GM18907 (cell line): Measurements from ENCODE around the gene TRIP6.

Experiments
- ATAC-seq: cut with Tn5 transposase; IDR thresholded peaks from one replicate; pipeline ENCODE4 v1.9.1; 2021; ENCODE audit warnings: mild to moderate bottlenecking, moderate library complexity; ENCODE audit not compliant: unreplicated experiment

The TRIP6 gene, protein sequence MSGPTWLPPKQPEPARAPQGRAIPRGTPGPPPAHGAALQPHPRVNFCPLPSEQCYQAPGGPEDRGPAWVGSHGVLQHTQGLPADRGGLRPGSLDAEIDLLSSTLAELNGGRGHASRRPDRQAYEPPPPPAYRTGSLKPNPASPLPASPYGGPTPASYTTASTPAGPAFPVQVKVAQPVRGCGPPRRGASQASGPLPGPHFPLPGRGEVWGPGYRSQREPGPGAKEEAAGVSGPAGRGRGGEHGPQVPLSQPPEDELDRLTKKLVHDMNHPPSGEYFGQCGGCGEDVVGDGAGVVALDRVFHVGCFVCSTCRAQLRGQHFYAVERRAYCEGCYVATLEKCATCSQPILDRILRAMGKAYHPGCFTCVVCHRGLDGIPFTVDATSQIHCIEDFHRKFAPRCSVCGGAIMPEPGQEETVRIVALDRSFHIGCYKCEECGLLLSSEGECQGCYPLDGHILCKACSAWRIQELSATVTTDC

DNA sequence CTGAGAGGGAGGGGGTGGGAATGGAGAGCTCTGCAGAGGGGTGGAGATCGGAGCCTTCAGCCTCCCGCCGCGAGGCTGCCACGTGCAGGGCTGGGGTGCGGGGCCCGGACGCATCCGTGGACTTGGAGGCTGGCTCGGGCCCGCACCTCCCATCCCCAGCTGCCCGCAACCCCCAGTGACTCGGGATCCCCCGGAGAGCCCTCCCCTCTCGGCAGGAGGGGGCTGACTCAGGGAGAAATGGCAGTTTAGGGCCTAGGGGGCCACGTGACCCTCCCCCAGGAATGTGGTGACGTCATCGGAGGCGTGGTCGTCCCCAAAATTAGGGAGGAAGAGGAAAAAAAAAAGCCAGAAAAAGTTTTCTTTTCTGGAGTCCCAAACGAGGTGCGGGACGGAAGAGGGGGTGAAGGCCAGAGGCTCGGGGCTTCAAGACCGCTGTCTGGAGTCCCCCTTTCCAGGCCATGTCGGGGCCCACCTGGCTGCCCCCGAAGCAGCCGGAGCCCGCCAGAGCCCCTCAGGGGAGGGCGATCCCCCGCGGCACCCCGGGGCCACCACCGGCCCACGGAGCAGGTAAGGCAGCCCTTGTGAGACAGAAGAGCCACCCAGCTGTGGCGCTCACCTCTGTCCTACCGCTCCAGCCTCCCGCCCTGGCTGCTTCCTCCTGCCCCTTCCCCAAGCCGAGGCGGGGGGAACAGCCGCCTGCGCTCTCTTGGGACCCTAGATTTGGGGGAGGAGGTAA, at the start of gene TRIP6:
Gene TRIP6, plus strand, starts transcription at position 348 of the 736 bp plus-strand sequence. Its CDS starts 111 bp downstream, at position 459.
- ATAC-seq: no peak

DNA sequence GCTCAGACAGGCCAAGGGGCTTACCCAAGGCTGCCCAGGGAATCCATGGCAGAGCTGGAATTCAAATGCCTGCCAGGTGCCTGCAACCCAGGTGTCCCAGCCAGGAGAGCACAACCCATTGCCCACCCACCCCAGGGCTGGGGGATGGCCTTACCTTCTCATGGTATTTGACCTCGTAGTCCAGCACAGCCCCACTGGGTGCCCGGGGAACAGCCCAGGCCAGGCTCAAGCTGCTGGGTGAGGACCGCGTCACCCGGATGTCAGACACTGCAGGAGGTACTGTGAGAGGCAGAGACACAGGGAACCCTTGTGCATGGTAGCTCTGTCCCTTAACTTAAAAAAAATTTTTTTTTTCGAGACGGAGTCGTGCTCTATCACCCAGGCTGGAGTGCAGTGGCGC, 48.8 kb upstream of the TRIP6 start:
- ATAC-seq: no peak

DNA sequence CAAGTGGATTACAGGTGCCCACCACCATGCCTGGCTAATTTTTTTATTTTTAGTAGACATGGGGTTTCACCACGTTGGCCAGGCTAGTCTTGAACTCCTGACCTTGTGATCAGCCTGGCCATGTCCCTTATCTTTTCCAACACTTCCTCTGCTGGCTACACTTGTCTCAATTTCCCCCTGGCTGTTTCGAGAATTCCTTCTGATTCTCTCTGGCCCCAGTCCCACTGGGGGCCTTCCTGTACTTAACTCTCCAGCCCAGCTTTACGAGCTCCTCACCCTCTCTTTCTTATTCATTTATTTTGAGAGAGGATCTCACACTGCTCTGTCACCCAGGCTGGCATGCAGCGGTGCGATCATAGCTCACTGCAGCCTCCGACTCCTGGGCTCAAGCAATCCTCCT, 48.4 kb upstream of the TRIP6 start:
- no peak for ATAC-seq

DNA sequence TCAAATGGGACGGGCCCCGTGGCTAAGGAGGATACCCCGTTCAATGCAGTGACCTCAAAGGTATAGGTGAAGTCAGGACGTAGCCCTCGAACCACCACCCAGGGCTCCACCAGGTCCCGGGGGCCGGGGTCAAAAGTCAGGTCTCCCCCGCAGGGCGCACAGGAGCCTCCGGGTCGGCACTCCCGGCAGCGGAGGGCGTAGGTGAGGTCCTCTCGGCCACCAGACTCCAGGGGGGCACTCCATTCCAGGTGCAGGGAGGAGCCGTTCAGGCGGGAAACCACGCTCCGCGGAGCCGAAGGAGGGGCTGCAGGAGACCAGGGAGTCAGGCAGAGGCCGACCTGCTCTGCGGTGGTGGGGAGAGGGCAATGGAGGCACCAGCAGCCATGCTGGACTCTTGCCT, 47.6 kb upstream of the TRIP6 start:
- no peak for ATAC-seq

DNA sequence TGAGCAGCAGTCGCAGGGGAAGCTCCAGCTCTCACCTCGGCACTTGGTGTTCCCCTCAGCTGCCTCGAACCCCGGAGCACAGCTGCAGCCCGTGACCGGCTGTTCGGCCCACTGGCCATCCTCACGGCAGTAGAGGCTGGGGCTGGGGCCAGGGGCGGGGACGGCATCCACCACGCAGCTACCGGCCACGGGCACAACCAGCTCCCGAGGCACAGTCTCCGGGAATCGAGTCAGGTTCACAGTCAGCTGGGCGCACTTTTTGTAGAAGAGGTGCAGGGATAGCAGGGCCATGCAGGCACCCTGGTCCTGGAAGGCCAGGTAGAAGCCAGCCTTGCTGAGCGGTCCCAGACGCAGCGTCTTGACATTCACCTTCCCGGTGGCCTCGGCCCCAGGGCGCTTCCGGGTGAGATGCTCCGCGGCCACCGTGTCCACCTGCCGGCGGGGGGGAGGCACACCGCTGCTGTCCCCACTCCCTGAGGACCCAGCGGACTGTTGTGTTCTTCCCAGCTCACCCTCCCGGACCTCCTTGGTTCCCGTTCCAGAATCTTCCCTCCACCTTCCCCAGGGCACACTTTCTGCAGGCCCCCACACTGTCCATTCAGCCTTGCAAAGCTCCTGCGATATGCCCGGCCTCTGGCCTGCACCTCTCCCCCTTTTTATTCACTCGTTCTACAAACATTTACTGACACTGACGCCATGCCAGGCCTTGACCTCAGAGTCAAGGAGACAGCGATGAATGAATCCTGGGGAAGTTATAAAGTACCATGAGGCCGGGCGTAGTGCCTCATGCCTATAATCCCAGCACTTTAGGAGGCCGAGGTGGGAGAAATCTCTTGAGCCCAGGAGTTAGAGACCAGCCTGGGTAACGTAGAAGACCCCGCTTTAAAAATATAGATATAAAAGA, 44.7 kb upstream of the TRIP6 start:
- ATAC-seq: no peak

DNA sequence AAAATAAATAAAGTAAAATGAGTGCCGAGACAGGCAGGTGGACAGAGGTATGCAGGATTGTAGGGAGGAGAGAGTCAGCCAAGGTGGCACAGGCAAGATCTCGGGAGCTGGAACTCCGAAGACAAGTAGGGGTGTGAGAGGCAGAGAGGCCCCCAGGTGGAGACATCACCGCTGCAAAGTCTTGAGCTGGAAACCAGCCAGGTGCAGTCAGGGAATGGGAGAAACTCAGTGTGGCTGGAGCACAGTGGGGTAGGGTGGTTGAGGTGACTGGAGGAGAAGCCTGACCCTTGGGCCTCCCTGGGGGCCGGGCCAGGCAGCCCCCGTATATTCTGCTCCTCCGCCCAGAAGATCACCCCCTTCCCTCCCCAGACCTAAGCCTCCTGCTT, 44.1 kb upstream of the TRIP6 start:
- no peak for ATAC-seq

DNA sequence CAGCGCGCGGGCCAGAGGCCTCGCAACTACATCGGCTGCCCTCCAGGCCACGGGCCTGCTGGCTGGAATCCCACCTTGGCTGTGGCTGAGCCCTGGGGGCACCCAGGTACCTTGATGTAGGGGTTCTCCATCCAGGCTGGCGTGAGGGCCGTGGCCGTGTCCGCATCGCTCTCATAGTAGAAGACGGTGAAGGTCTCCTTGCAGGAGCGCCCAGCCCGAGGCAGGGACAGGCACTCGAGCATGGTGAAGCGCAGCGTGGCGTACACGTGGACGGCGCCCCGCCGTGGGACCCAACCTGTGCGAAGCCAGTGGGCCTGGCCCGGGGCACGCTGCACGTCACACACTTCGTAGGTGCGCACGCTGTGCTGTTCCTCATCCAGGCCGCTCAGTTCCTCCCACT, 43.7 kb upstream of the TRIP6 start:
- ATAC-seq: no peak

DNA sequence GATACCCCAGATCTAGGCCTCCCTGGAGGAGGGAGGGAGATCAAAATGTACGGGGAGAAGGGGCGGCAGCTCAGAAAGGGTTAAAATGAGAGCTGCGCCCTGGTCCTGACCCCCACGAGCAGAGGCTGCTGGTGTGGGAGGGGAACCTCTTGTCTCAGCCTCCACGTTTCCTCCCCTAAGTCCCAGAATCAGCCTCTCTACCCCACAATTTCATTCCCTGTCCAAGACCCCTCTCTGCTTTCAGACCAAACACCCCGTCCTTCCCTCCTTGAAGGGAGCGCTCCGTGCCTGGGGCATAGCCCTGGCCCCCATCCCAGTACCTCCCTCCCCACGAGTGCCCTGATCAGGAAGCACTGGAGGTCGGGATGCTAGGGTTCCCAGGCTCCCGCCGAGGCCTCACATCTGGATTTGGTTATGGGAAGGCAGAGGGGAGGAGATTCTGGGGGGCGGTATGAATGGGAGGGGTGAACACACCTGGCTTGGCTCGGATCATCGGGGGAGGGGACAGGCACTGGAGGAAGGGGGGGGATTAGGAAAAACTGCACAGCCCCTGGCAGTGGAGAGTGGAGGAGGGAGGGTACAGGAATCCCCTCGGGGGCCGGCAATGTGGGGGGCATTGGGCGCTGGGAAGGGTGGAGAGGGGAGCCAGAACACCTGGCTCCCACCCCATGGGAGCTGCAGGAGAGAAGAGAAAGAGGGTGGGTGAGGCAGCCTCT, 42.5 kb upstream of the TRIP6 start:
- no peak for ATAC-seq

DNA sequence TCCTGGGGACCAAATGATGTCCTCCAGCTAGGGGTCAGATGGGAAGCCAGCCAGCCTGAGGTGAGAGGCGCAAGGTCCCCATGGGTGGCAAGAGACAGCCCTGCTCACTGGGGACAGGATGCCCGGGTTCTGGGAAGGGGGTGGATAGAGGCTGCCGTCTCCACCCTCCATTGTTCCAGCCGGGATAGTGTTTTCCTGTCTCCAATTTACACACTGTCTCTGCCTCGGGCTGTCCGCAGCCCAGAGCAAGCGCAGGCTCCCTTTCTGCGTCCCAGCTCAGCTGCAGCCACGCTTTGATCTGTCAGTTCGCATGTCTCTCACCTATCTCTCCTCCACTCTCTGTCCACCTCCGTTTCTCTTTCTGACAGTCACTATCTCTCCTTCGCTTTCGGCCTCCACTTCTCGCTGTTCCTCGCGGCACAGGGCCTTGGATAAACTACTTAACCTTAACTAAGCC, 41.9 kb upstream of the TRIP6 start:
- ATAC-seq: no peak

DNA sequence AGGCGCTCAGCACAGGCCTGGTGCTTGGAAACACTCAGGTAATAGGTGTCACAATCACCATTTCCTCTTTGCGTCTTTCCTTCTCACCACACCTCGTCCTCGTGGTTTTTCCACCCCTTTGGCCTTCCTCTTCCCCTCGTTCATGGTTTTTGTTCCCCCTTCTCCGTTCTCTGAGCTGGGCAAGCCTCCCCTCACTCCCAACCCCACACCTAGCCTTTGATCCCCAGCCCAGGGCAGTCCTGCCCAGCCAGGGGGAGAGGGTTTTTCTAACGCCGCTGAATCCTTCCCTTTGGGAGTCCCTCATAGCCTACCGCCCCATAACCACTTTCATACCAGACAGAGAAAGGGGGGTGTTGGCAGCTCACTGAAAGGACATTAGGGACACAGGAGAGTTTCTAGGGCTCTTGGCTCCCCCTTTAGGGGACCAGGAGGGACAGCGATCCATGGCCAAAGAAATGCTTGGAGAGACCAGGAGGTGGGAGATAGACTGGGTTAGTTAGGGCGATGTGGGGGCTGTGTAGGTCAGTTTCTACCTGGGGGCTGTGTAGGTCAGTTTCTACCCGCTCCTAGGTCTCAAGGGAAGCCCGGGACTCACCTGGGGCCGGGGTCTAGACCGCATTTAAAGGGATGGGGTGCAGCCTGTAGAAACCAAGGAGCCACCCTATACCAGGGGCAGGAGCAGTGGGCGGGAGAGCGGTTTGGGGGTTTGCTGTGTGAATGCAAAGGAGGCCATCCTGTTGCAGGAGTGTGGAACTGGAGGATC, 41.3 kb upstream of the TRIP6 start:
- no peak for ATAC-seq

DNA sequence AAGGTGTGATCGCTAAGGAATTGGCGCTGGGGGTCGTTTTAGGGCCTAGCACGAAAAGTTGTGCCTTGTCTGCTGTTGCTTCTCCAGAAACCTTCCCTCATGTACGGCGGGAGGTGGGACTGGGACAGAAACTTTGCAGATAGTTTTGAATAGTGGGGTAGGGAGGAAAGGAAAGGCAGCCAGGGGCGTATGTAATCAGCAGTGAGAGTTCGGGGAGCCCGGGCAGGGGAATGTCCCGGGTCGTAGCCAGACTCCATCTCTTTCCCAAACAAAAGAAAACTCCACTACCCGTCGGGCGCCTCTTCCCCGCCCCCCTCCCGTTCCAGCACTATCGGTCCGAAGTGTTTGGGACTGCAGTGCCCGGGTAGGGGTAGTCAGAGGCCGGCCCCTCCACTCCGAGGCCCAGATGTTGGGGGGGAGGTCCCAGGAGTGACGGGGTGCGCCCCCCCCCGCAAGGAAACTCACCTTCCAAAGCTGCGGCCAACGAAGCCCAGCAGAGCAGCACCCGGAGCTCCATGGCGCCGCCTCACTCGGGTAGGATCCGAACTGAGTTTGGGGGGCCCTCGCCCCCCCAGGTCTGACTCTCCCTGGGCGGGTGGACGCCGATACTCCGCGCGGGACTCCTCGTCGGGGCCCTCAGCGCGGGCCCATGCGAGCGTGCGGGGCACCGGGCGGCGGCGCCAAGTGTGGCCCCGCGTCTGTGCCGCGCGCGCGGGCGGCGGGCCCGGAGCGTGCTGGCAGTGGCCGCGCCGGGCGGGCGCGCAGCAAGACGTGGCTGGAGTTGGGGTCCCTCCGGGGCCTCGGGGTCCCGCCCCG, 40.5 kb upstream of the TRIP6 start:
- ATAC-seq: no peak

DNA sequence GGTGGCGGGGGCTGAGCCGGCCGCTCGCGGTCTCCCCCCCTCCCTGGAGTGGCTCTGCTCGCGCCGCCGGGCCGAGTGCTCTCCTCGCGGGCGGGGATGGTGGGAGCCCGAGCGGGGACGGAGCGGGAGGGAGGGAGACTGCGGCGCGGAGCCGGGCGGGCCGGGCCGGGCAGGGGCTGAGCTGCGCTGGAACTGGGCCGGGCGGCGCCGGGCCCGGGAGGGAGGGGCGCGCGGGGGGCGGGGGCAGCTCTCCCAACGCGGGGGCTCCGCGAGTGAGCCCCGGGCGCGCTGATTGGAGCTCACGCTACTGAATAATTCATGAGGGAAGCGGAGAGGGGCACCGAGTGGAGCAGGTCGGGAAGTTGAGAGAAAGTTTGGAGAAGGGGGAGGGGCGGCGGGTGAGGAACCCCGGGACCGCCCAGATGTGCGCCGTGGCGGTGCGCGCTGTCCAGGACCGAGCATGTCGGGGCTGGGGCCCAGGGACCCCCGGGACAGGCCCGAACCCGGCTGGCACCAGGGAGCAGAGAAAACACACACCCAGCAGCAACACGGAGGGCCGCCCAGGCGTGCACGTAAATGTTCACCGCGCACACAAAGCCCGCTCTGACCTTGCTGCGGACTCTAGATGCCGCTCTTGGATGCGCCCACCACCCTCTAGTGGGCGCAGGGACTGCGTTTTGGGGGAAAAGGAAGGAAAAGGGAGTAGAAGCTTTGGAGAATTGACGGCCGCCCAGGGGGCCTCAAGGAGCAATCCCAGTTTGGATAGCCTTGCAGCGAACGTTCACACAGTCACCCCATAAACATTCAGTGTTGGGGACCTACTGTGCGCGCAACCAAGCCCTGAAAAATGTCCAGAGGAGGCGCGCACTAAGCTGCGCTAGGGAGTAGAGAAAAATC, 39.6 kb upstream of the TRIP6 start, which contains the start of gene EPHB4:
Gene EPHB4, minus strand, starts transcription at position 194 of the 897 bp plus-strand sequence. CDS start 493 bp downstream, outside the sequence.
- no peak for ATAC-seq

DNA sequence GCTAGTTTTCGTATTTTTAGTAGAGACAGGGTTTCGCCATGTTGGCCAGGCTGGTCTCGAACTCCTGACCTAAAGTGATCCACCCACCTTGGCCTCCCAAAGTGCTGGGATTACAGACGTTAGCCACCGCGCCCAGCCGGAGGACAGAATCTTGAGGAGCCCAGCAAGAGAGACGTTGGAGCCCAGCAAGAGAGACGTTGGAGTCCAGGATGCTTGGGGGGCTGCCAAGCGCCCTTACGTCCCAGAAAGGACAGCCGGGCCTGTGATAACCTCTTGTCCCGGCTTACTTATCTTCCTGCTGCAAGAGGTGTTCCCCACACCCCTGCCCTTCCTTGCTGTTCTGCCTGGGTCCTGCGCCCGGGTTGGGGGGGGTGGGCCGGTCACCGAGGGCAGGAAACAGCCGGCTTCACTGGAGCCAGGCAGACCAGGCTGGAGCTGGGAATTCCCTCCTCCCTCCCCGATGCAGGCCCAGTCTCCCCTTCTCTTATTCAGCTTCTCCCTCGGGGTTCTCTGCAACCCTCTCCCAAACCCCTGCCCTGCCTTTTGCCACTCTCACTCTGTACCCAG, 38.0 kb upstream of the TRIP6 start:
- no peak for ATAC-seq

DNA sequence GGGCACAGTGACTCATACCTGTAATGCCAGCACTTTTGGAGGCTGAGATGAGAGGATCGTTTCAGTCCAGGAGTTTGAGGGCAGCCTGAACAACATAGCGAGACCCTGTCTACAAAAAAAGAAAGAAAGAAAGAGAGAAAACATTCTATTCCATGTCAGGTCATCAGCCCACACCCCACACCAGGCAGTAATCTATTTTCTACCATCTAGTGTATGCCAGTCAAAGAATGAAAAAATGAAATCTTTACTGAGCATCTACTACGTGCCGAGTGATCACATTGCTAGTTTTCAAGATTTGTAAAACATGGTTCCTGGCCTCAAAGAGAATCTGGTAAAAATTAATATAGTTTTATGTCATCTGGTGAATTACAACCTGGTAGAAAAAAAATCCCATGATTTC, 36.8 kb upstream of the TRIP6 start:
- ATAC-seq: no peak

DNA sequence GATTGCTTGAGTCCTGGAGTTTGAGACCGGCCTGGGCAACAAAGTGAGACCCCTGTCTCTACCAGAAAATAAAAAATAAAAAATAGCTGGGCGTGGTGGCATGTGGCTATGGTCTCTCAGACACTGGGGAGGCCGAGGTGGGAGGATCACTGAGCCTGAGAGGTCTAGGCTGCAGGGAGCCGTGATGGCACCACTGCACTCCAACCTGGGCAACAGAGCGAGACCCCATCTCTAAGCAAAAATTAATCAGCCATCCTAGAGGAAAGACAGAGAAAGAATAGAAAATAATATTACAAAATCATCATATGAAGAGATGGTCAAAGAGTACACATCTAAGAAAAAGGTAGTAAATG, 34.9 kb upstream of the TRIP6 start:
- ATAC-seq: no peak

DNA sequence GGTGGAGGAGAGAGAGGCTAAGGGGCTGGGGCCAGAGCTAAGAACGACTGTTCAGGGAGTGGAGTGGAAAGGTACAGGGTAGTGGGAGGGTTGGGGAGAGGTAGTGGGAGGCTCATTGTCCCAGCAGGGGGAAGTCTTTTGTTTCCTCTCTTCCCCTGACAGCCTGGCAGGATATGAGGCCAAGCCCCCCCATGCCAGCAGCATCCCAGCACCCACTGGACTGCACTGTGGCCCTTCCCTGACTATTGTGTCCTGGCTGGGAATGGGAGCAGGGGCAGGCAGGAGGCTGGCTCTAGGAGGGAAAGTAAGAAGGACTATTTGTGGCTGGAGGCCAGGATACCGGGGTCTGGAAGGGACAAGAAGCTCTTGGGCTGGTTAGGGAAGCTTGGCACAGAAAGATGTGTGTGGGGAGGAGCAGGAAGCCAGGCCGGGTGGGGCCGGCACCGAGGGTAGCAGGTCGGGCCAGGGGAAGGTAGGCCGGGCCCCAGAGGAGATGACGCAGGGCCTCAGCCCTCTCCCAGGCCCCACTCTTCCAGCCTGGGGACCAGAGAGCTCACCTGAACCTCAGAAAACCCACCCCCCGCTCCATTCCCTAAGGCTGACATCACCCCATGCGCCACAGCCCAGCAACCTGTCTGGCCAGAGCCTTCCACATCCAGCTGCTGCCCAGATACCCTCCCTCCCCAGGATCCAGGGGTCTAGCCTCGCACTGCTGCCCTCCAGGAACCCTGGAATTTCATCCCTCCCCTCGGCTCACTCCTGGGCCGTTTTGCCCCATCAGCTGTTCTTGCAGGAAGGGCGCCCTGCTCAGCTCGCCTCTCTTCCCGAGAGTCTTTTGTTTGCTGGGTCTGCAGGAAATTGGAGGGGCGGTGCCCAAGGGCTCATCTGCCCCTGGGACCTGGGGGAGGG, 31.0 kb upstream of the TRIP6 start:
- no peak for ATAC-seq

DNA sequence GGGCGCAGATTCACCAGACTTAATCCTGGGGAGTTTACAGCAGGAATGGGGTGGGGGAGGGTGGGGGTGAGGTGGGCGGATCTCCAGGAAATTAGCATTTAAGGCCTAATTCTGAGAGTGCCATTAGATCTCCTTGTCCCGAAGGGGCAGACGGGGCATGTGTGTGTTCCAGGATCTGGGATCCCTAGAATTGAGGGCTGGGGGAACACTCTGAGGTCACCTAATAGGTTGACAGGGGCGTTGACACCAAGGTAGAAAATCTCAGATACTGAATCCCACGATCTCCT, 30.4 kb upstream of the TRIP6 start:
- ATAC-seq: no peak
